ENCODE results near the gene ARNT2. TPM values are rescaled to one million over a fixed set of nuclear protein-coding genes. Genes with fewer than 3 reads are reported as not detected.

ARNT2 gene
- total and polyA plus RNA-seq, 2 experiments from 2014 or later: 4.6 to 11.6 TPM

DNA sequence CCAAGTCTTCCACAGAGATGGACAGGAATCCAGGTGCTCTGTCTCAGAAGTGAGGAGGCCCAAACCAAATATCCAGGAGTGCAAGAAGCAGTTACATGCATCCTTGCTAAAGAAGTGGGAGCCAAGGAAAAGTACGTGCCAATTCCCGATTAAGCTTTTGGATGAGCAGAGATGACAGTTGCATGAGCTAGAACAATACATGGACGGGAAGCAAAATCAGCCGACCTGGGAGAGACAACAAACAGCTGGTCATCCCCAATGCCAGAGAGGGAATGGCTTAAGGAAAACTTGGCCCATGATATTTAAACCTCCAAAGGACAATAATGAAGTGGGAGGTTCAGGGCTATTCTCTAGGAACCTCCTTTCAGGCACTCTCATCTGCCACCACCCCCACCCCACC, 204.9 kb downstream of the ARNT2 start (continued):
- TF ChIP-seq, protein P1, sequence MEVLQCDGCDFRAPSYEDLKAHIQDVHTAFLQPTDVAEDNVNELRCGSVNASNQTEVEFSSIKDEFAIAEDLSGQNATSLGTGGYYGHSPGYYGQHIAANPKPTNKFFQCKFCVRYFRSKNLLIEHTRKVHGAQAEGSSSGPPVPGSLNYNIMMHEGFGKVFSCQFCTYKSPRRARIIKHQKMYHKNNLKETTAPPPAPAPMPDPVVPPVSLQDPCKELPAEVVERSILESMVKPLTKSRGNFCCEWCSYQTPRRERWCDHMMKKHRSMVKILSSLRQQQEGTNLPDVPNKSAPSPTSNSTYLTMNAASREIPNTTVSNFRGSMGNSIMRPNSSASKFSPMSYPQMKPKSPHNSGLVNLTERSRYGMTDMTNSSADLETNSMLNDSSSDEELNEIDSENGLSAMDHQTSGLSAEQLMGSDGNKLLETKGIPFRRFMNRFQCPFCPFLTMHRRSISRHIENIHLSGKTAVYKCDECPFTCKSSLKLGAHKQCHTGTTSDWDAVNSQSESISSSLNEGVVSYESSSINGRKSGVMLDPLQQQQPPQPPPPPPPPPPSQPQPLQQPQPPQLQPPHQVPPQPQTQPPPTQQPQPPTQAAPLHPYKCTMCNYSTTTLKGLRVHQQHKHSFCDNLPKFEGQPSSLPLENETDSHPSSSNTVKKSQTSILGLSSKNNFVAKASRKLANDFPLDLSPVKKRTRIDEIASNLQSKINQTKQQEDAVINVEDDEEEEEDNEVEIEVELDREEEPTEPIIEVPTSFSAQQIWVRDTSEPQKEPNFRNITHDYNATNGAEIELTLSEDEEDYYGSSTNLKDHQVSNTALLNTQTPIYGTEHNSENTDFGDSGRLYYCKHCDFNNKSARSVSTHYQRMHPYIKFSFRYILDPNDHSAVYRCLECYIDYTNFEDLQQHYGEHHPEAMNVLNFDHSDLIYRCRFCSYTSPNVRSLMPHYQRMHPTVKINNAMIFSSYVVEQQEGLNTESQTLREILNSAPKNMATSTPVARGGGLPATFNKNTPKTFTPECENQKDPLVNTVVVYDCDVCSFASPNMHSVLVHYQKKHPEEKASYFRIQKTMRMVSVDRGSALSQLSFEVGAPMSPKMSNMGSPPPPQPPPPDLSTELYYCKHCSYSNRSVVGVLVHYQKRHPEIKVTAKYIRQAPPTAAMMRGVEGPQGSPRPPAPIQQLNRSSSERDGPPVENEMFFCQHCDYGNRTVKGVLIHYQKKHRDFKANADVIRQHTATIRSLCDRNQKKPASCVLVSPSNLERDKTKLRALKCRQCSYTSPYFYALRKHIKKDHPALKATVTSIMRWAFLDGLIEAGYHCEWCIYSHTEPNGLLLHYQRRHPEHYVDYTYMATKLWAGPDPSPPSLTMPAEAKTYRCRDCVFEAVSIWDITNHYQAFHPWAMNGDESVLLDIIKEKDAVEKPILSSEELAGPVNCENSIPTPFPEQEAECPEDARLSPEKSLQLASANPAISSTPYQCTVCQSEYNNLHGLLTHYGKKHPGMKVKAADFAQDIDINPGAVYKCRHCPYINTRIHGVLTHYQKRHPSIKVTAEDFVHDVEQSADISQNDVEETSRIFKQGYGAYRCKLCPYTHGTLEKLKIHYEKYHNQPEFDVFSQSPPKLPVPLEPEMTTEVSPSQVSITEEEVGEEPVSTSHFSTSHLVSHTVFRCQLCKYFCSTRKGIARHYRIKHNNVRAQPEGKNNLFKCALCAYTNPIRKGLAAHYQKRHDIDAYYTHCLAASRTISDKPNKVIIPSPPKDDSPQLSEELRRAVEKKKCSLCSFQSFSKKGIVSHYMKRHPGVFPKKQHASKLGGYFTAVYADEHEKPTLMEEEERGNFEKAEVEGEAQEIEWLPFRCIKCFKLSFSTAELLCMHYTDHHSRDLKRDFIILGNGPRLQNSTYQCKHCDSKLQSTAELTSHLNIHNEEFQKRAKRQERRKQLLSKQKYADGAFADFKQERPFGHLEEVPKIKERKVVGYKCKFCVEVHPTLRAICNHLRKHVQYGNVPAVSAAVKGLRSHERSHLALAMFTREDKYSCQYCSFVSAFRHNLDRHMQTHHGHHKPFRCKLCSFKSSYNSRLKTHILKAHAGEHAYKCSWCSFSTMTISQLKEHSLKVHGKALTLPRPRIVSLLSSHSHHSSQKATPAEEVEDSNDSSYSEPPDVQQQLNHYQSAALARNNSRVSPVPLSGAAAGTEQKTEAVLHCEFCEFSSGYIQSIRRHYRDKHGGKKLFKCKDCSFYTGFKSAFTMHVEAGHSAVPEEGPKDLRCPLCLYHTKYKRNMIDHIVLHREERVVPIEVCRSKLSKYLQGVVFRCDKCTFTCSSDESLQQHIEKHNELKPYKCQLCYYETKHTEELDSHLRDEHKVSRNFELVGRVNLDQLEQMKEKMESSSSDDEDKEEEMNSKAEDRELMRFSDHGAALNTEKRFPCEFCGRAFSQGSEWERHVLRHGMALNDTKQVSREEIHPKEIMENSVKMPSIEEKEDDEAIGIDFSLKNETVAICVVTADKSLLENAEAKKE (CRISPR knock-in tag; IDR thresholded peaks at IDR 0.05): no peak
- TF ChIP-seq ZNF331 (CRISPR knock-in tag; IDR thresholded peaks at IDR 0.05; ENCODE audit: low read depth) (no peak), JUNB (IDR thresholded peaks at IDR 0.05; ENCODE audit: unreplicated experiment) (no peak), STAT1 (IDR thresholded peaks at IDR 0.05; ENCODE audit: unreplicated experiment) (no peak), ZNF114 (CRISPR knock-in tag; IDR thresholded peaks at IDR 0.05) (no peak), EZH2phosphoT487 (IDR thresholded peaks at IDR 0.05; ENCODE audit: unreplicated experiment) (no peak), CREB1 (CRISPR knock-in tag; IDR thresholded peaks at IDR 0.05; ENCODE audit: low read depth) (no peak)
- TF ChIP-seq, protein P2, sequence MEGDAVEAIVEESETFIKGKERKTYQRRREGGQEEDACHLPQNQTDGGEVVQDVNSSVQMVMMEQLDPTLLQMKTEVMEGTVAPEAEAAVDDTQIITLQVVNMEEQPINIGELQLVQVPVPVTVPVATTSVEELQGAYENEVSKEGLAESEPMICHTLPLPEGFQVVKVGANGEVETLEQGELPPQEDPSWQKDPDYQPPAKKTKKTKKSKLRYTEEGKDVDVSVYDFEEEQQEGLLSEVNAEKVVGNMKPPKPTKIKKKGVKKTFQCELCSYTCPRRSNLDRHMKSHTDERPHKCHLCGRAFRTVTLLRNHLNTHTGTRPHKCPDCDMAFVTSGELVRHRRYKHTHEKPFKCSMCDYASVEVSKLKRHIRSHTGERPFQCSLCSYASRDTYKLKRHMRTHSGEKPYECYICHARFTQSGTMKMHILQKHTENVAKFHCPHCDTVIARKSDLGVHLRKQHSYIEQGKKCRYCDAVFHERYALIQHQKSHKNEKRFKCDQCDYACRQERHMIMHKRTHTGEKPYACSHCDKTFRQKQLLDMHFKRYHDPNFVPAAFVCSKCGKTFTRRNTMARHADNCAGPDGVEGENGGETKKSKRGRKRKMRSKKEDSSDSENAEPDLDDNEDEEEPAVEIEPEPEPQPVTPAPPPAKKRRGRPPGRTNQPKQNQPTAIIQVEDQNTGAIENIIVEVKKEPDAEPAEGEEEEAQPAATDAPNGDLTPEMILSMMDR (conservative IDR thresholded peaks at IDR 0.05; ENCODE audit: low read depth in 2 of 2): no peak
- TF ChIP-seq, protein P3, sequence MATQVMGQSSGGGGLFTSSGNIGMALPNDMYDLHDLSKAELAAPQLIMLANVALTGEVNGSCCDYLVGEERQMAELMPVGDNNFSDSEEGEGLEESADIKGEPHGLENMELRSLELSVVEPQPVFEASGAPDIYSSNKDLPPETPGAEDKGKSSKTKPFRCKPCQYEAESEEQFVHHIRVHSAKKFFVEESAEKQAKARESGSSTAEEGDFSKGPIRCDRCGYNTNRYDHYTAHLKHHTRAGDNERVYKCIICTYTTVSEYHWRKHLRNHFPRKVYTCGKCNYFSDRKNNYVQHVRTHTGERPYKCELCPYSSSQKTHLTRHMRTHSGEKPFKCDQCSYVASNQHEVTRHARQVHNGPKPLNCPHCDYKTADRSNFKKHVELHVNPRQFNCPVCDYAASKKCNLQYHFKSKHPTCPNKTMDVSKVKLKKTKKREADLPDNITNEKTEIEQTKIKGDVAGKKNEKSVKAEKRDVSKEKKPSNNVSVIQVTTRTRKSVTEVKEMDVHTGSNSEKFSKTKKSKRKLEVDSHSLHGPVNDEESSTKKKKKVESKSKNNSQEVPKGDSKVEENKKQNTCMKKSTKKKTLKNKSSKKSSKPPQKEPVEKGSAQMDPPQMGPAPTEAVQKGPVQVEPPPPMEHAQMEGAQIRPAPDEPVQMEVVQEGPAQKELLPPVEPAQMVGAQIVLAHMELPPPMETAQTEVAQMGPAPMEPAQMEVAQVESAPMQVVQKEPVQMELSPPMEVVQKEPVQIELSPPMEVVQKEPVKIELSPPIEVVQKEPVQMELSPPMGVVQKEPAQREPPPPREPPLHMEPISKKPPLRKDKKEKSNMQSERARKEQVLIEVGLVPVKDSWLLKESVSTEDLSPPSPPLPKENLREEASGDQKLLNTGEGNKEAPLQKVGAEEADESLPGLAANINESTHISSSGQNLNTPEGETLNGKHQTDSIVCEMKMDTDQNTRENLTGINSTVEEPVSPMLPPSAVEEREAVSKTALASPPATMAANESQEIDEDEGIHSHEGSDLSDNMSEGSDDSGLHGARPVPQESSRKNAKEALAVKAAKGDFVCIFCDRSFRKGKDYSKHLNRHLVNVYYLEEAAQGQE (IDR thresholded peaks at IDR 0.05; ENCODE audit: unreplicated experiment): no peak
